Measurements from ENCODE around the gene TLR1. TPM values are rescaled to one million over a fixed set of nuclear protein-coding genes. Genes with fewer than 3 reads are reported as not detected.
A peak's percentile ranks its signal among the peaks of the same experiment; 100 is the strongest.
"Not testable (repeated sequence)": the region's sequence is repeated elsewhere in the genome, so short reads cannot be mapped to it uniquely, and the experiment has no call there.

Gene TLR1
- total and polyA plus RNA-seq, 2 donors = 4.4 to 17.2 TPM

DNA sequence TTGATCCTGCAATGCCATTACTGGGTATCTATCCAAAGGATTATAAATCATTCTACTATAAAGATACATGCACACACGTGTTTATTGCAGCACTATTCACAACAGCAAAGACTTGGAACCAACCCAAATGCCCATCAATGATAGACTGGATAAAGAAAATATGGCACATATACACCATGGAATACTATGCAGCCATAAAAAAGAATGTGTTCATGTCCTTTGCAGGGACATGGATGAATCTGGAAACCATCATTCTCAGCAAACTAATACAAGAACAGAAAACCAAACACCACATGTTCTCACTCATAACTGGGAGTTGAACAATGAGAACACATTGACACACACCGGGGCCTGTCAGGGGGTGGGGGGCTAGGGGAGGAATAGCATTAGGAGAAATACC lies 26.7 kb downstream of the TLR1 start:
- 74% methylated on average over 2 of the region's 2 CpGs for WGBS
- not testable (repeated sequence) for H3K27ac ChIP-seq (ENCODE audit: low read depth); H3K4me3 ChIP-seq (ENCODE audit: low read depth, low read length); DNase-seq (ENCODE audit: extremely low spot score); H3K36me3 ChIP-seq (ENCODE audit: insufficient read depth); H3K4me1 ChIP-seq (ENCODE audit: insufficient read depth)

DNA sequence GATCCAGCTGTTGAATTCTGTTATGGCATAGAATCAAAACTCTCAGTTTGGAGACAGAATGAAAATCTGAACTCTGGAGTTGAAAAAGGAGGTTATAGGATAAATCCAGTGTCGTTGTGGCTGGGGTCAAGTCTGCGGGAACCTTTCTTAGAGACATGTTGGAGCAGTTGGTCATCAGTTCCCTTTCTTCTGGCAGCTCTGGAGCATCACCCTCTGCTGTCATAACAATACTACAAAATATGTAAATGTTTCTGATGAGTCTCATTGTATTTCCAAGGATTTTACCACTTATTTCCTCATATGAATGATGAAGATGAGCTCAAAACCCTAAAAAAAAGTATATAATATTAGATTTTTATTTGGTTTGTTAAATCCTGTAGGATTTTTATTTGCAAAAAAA lies 29.3 kb downstream of the TLR1 start:
- Histone ChIP-seq H3K36me3 (ENCODE audit: insufficient read depth) (no peaks in the 10 kb centered on the region), H3K4me3 (ENCODE audit: low read depth, low read length) (no peak overlapping the region), H3K27ac (ENCODE audit: low read depth) (no peak overlapping the region), H3K4me1 (ENCODE audit: insufficient read depth) (no peaks in the 10 kb centered on the region)
- WGBS = 80% methylated on average over 2 of the region's 2 CpGs
- DNase-seq (ENCODE audit: extremely low spot score) = no peak

DNA sequence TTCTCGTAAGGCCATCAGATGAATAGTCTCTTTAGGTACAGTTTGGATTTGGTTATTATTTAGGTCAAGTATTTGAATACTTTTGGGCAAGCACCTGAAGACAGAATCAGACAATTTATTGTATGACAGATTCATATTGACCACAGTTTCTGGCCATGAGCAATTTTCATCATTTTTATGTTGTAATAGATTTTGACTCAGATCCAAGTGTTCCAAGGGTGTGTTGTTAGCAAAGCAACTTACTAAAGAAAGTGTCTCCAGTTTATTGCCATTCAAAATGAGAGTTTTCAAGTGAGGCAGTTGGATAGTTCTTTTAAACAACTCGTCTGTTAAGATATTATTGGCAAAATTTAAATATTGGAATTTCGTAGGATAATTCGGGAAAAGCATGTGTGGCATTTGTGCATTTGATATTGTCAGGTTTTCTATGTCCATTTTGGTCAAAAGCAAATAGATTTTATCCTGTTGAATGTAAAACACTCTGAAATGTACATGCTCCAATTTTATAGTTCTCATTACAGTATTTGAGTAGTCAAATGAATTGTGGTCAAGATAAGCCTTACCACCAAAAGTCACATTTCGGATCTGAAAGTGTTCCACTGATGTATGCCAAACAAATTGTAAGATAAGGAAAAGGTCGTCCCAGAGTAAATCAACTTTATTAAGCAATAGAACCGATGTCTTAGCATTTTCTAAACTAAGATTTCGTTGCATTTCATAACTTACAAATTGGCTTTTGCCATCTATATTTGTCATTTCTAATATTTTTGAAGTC lies 30.2 kb downstream of the TLR1 start:
- DNase-seq (ENCODE audit: extremely low spot score) = no peak
- Histone ChIP-seq H3K4me3 (ENCODE audit: low read depth, low read length) (no peak overlapping the region), H3K4me1 (ENCODE audit: insufficient read depth) (no peaks in the 10 kb centered on the region), H3K27ac (ENCODE audit: low read depth) (no peak overlapping the region), H3K36me3 (ENCODE audit: insufficient read depth) (no peaks in the 10 kb centered on the region)
- 83% methylated on average over 8 of the region's 8 CpGs for WGBS

DNA sequence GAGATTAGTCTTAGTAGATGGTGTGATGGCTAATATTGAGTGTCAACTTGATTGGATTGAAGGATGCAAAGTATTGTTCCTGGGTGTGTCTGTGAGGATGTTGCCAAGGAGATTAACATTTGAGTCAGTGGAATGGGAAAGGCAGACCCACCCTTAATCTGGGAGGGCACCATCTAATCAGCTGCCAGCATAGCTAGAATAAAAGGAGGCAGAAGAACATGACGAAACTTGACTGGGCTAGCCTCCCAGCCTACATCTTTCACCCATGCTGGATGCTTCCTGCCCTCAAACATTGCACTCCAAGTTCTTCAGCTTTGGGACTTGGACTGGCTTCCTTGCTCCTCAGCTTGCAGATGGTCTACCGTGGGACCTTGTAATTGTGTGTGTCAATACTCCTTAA lies 34.3 kb downstream of the TLR1 start:
- DNase-seq (ENCODE audit: extremely low spot score); H3K4me1 ChIP-seq (ENCODE audit: insufficient read depth); H3K27ac ChIP-seq (ENCODE audit: low read depth); H3K4me3 ChIP-seq (ENCODE audit: low read depth, low read length); H3K36me3 ChIP-seq (ENCODE audit: insufficient read depth): not testable (repeated sequence)
- 91% methylated on average over 2 of the region's 2 CpGs for WGBS

DNA sequence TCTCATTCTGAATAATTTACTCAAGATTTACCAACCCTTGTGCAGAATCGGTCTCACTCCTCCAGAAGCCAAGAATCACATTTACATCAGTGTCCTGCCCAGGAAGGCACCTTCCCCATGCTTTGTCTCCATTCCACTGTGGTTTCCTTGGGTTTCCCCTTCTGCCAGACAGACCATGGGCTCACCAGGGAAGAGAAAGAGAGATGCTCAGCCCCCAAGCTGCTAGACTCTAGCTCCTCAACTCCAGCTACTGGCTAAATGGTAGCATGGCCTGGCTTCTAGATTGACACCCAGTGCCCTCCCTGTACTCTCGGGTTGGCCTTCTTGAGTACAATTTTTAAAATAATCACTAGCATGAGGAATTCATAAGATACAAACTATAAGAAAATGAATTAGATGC lies 34.7 kb downstream of the TLR1 start:
- H3K4me3 ChIP-seq (ENCODE audit: low read depth, low read length) = no peak overlapping the region
- H3K27ac ChIP-seq (ENCODE audit: low read depth) = no peak overlapping the region
- no peaks in the 10 kb centered on the region for H3K4me1 ChIP-seq (ENCODE audit: insufficient read depth)
- H3K36me3 ChIP-seq (ENCODE audit: insufficient read depth) = no peaks in the 10 kb centered on the region
- WGBS = 93% methylated on average over 2 of the region's 2 CpGs
- no peak for DNase-seq (ENCODE audit: extremely low spot score)

DNA sequence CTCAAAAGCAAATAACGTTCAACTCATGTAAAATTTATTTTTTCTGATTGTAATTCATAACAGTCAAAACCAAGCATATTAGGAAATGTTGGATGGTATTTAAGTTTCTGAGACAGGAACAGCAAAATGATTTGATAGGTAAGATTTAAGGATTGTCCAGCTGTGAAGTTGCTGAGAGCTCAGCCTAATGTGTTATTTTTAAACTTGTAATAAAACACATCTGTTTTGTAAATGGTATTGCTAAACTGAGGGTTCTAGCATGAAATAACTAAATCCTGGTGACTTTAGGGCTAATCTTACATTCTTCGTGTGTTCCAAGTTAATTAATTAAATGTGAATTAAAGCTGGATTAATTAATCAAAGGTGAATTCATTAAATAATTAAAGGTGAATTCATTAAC lies 35.1 kb downstream of the TLR1 start:
- H3K27ac ChIP-seq (ENCODE audit: low read depth) = no peak overlapping the region
- no peak overlapping the region for H3K4me3 ChIP-seq (ENCODE audit: low read depth, low read length)
- 59% methylated on average over 2 of the region's 2 CpGs for WGBS
- H3K36me3 ChIP-seq (ENCODE audit: insufficient read depth) = no peaks in the 10 kb centered on the region
- H3K4me1 ChIP-seq (ENCODE audit: insufficient read depth) = no peaks in the 10 kb centered on the region
- no peak for DNase-seq (ENCODE audit: extremely low spot score)

DNA sequence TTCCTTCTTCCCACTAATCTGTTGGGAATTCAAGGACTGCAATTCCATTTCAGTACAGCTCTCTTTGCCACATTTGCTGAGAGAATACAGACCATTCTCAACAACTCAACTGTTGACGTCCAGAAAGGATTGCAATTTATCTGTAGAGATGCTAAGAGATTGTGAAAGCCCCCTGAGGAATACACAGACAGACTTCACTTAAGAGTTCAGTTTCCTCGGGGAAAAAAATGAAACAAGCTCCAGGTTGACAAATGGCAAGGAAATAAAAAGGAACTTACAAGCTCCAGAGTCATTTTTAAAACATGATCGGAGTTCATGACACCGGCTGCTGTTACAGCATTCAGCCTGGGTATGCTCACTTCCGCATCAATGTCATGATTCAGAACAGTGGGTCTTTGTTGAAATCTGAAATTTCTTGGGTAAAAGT lies 35.6 kb downstream of the TLR1 start:
- WGBS = 55% methylated on average over 5 of the region's 5 CpGs
- Histone ChIP-seq H3K4me1 (ENCODE audit: insufficient read depth) (no peaks in the 10 kb centered on the region), H3K4me3 (ENCODE audit: low read depth, low read length) (no peak overlapping the region), H3K36me3 (ENCODE audit: insufficient read depth) (no peaks in the 10 kb centered on the region), H3K27ac (ENCODE audit: low read depth) (no peak overlapping the region)
- DNase-seq (ENCODE audit: extremely low spot score) = no peak

DNA sequence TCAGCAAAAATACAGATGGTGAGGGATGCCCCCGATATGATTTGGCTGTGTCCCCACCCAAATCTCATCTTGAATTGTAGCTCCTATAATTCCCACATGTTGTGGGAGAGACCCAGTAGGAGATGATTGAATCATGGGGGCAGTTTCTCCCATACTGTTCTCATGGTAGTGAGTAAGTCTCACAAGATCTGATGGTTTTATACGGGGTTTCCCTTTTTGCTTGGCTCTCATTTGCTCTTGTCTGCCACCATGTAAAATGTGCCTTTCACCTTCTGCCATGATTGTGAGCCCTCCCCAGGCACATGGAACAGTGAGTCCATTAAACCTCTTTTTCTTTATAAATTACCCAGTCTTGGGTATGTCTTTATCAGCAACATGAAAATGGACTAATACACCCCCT lies 37.7 kb downstream of the TLR1 start:
- WGBS = 96% methylated on average over 2 of the region's 2 CpGs
- not testable (repeated sequence) for DNase-seq (ENCODE audit: extremely low spot score); H3K4me3 ChIP-seq (ENCODE audit: low read depth, low read length); H3K27ac ChIP-seq (ENCODE audit: low read depth); H3K4me1 ChIP-seq (ENCODE audit: insufficient read depth); H3K36me3 ChIP-seq (ENCODE audit: insufficient read depth)

DNA sequence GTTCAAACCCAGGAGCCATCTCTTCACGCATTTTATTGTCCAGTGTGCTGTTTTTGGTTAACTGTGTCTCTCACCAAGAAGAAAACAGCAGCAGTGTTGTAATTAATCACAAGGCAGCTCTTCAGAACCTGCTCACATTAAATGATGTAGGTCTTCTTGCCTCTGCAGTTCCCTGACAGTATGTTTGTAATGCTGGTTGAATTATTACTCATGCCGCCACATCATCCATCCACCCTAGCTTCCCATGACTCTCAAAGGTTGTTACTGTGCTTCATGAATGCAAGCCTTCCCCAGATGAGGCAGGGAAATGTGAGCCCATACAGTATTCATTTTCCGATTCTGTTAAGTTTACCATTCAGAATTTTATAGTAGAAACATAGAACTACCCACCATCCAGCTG lies 39.2 kb downstream of the TLR1 start:
- H3K4me3 ChIP-seq (ENCODE audit: low read depth, low read length) = no peak overlapping the region
- WGBS = 94% methylated on average over 3 of the region's 3 CpGs
- no peaks in the 10 kb centered on the region for H3K36me3 ChIP-seq (ENCODE audit: insufficient read depth)
- H3K27ac ChIP-seq (ENCODE audit: low read depth) = no peak overlapping the region
- H3K4me1 ChIP-seq (ENCODE audit: insufficient read depth) = no peaks in the 10 kb centered on the region
- no peak for DNase-seq (ENCODE audit: extremely low spot score)

DNA sequence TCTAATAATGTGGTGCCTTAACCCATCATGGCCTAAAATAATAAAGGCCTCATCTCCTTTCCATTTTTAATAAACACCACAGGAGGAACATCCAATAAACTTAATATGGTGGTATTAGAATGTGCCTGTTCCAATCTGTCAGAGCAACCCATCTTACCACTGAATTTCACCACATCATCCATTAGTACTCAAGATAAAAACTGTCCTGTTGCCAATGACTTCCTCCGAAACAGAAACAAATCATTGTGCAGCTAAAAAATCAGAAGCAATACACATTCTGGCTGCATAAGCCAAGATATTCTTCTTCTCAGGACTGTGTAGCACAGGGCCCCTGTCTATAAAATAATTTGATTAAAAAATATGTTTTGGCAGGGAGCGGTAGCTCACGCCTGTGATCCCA lies 40.3 kb downstream of the TLR1 start:
- Histone ChIP-seq H3K27ac (ENCODE audit: low read depth) (no peak overlapping the region), H3K4me1 (ENCODE audit: insufficient read depth) (no peaks in the 10 kb centered on the region), H3K36me3 (ENCODE audit: insufficient read depth) (no peaks in the 10 kb centered on the region), H3K4me3 (ENCODE audit: low read depth, low read length) (no peak overlapping the region)
- DNase-seq (ENCODE audit: extremely low spot score) = no peak
- WGBS = 91% methylated on average over 3 of the region's 3 CpGs

DNA sequence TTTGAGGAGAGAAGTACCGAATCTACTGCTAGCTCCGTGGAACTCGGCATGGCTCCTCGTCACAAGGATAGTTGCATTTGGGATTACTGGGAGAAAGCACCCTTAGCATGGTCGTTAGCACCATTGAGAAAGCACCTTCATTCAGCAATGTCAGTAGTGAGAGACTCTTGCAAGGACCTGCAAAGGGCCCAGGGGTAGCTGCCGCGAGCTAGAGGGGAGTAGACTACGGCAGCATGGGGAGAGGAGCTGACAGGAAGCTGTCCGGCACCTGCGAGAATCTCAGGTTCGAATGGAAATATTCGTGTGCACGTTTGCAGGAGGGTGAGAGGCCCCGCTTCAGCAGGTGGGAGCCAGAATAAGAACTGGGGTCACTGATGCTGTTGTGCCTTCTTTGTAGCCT lies 42.0 kb downstream of the TLR1 start:
- Histone ChIP-seq H3K27ac (ENCODE audit: low read depth) (no peak overlapping the region), H3K36me3 (ENCODE audit: insufficient read depth) (no peaks in the 10 kb centered on the region), H3K4me3 (ENCODE audit: low read depth, low read length) (no peak overlapping the region), H3K4me1 (ENCODE audit: insufficient read depth) (no peaks in the 10 kb centered on the region)
- 89% methylated on average over 14 of the region's 14 CpGs for WGBS
- DNase-seq (ENCODE audit: extremely low spot score) = no peak

DNA sequence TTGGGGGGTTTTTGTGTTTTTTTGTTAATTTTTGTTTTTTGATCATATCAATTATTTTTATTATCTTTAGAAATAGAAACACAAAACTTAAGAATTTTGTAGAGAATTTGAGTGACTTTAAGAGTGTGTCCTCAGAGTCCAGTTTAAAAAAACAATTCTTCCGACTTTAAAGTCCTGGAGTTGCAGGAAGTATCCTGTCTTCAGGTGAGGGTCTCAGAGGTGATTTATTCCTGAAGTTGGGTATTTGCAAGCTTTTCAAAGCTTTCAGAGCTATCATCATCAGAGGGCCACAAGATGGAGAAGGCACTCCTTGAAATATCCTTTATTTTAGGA lies 44.8 kb downstream of the TLR1 start:
- 87% methylated on average over 1 of the region's 1 CpG for WGBS
- no peak overlapping the region for H3K27ac ChIP-seq (ENCODE audit: low read depth)

DNA sequence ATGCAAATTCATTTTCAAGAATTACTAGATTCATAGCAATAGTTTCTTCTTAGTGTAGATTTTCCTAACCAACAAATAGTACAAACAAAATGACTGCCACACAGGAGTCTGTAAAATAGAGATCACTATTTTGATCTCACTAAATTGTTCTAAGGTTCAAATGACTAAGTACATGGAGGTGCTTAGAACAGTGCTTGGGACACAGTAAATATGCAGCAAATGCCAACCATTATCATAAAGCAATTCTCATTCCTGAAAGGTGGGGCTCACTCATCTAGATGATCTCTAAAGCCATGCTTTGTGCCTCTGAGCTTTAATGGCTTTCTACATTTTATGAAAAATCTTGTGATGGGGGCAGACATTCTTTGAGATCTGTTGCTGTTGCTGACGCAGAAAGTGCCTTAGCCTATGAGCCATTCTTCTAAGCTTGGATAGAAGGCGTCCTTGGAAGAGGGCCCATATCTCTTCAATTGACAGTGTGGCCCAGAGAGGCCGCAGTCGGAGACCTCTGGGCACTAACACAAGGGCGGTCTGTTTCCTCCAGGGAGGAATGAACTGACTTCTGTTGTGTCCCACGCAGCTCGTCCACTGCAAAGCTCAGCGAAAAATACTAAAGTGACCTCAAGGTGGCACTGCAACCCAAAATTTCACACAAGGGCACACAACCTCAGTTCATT lies 45.3 kb downstream of the TLR1 start:
- Histone ChIP-seq H3K36me3 (ENCODE audit: insufficient read depth) (no peaks in the 10 kb centered on the region), H3K27ac (ENCODE audit: low read depth) (no peak overlapping the region), H3K4me3 (ENCODE audit: low read depth, low read length) (no peak overlapping the region), H3K4me1 (ENCODE audit: insufficient read depth) (no peaks in the 10 kb centered on the region)
- WGBS = 6% methylated on average over 8 of the region's 8 CpGs
- DNase-seq (ENCODE audit: extremely low spot score) = peak; percentile 28

More for the DNA sequence above, 44.8 kb downstream of the TLR1 start:
- Histone ChIP-seq H3K36me3 (ENCODE audit: insufficient read depth) (no peaks in the 10 kb centered on the region), H3K4me3 (ENCODE audit: low read depth, low read length) (no peak overlapping the region), H3K4me1 (ENCODE audit: insufficient read depth) (no peaks in the 10 kb centered on the region)
- no peak for DNase-seq (ENCODE audit: extremely low spot score)

DNA sequence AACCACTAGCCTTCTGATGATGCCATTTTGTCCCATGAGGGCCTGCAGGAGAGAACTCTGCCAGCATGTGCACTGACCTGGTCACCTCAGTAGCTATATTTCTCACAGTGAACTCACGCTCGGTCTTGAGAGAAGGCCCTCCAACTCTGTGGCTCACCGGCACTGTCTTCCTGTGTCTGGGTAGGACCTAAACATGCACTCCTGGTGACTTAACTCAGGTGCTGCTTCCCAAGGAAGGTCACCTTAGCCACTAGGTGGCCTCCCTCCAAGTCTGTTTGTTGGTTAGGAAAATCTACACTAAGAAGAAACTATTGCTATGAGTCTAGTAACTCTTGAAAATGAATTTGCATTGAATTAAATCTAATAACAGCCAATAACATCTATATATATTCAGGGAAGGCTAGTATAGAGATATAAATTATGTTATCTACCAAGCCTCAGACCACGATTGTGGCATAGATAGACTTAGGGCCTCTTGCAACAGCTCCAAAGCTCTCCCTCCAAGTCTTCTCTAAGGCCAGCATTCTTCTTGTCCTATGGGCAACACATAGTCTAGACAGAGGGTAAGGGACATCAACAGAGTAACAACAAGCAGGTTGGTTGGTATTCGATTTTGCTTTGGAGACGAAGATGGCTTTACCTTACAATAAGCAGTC lies 46.5 kb downstream of the TLR1 start:
- Histone ChIP-seq H3K4me3 (ENCODE audit: low read depth, low read length) (no peak overlapping the region), H3K27ac (ENCODE audit: low read depth) (no peak overlapping the region), H3K4me1 (ENCODE audit: insufficient read depth) (no peaks in the 10 kb centered on the region), H3K36me3 (ENCODE audit: insufficient read depth) (no peaks in the 10 kb centered on the region)
- no peak for DNase-seq (ENCODE audit: extremely low spot score)
- WGBS = 88% methylated on average over 6 of the region's 6 CpGs
